HCT116 (cell line): ENCODE data around the gene FAM124B. TPM values are rescaled to one million over a fixed set of nuclear protein-coding genes. Genes with fewer than 3 reads are reported as not detected.

ENCODE experiments used
- ATAC-seq: fragments of 200-7000 bp; cut with Tn5 transposase; 2 replicates; pipeline ENCODE4 v1.9.1; 2020; ENCODE audit warnings: mild to moderate bottlenecking, moderate library complexity
- BruUV-seq: library from RNA; stranded (reverse); fragments of 400-500 nt; replicated peaks from 2 replicates; lab custom pipeline; 2021; lab: Mats Ljungman, UMichigan
- CTCF ChIA-PET: fragments of 300-600 bp; sonication (Branson Sonifier 250); formaldehyde crosslinking; loops from one replicate; lab custom pipeline; 2021; ENCODE audit warnings: antibody characterized with exemption; lab: Charles Lee
- POLR2A ChIA-PET: fragments of 300-600, 350-600 bp; sonication (Branson Sonifier 250); formaldehyde crosslinking; loops from one replicate; lab custom pipeline; 2021; ENCODE audit warnings: antibody characterized with exemption; lab: Charles Lee
- RAD21 ChIA-PET, 2 experiments: fragments of 300-600 bp; sonication (Branson Sonifier 250); formaldehyde crosslinking; loops; one replicate each; lab custom pipeline; 2023; ENCODE audit warnings: low total read pairs in 2 of 2; ENCODE audit not compliant: uncharacterized antibody in 2 of 2, unreplicated experiment in 2 of 2, low non-redundant PET in 1 of 2; lab: Charles Lee
- DNase-seq: peaks from one replicate; pipeline ENCODE4 v3.0.0-alpha.2; 2010; ENCODE audit warnings: low read depth, low spot score
- H2AFZ ChIP-seq: fragments of 200-600 bp; shearing (Covaris generic), sonication (generic); 2 replicates; pipeline ENCODE4 v1.6.1; 2017; ENCODE audit warnings: low read depth, mixed run types, mixed read lengths, antibody characterized with exemption, low read length; ENCODE audit not compliant: poor library complexity, severe bottlenecking
- H3K27ac ChIP-seq: 2 replicates; pipeline ENCODE4 v1.5.1; 2012; ENCODE audit warnings: low read depth, low read length
- H3K27me3 ChIP-seq: fragments of 200-600 bp; sonication (generic); 2 replicates; pipeline ENCODE4 v1.6.1; 2016; ENCODE audit warnings: mixed run types, low read length, mixed read lengths; ENCODE audit not compliant: insufficient read depth
- H3K36me3 ChIP-seq, 2 experiments: fragments of 200-500 bp in 1 of 2; fragments of 200-600 bp in 1 of 2; sonication (Bioruptor generic) in 1 of 2; sonication (generic) in 1 of 2; 2 replicates each; pipeline versions ENCODE4 v1.5.1 to v1.6.1; 2014 to 2016; ENCODE audit warnings: low read length in 2 of 2, inconsistent platforms in 1 of 2, mixed read lengths in 1 of 2, mixed run types in 1 of 2; ENCODE audit not compliant: insufficient read depth in 2 of 2, control insufficient read depth in 1 of 2
- H3K4me1 ChIP-seq, 2 experiments: fragments of 200-600 bp in 1 of 2; sonication (generic) in 1 of 2; 2 replicates each; pipeline versions ENCODE4 v1.5.1 to v1.6.1; 2012 to 2017; ENCODE audit warnings: low read length in 2 of 2, inconsistent platforms in 1 of 2, mild to moderate bottlenecking in 1 of 2, mixed read lengths in 1 of 2, mixed run types in 1 of 2, moderate library complexity in 1 of 2; ENCODE audit not compliant: insufficient read depth in 2 of 2, control insufficient read depth in 1 of 2
- H3K4me2 ChIP-seq: fragments of 200-600 bp; sonication (generic); 2 replicates; pipeline ENCODE4 v1.6.1; 2017; ENCODE audit warnings: mixed run types, low read length, mixed read lengths
- H3K4me3 ChIP-seq, 2 experiments: fragments of 200-600 bp in 1 of 2; sonication (generic) in 1 of 2; replicated peaks in 1 of 2; 2 replicates each; pipeline ENCODE4 v1.5.1; 2011 to 2016; ENCODE audit warnings: low read length in 2 of 2, control low read depth in 1 of 2, low read depth in 1 of 2, mild to moderate bottlenecking in 1 of 2, mixed read lengths in 1 of 2, mixed run types in 1 of 2
- H3K79me2 ChIP-seq: fragments of 200-600 bp; sonication (generic); 2 replicates; pipeline ENCODE4 v1.6.1; 2017; ENCODE audit warnings: mild to moderate bottlenecking, mixed run types, low read length, moderate library complexity, mixed read lengths; ENCODE audit not compliant: insufficient read depth
- H3K9ac ChIP-seq: fragments of 200-600 bp; sonication (generic); 2 replicates; pipeline ENCODE4 v1.6.1; 2016; ENCODE audit warnings: low read length, mixed read lengths
- H3K9me2 ChIP-seq: fragments of 200-600 bp; sonication (generic), shearing (Covaris generic); 2 replicates; pipeline ENCODE4 v1.6.1; 2017; ENCODE audit warnings: mixed run types, mild to moderate bottlenecking, moderate library complexity; ENCODE audit not compliant: insufficient read depth
- H3K9me3 ChIP-seq, 2 experiments: fragments of 200-500 bp in 1 of 2; fragments of 200-600 bp in 1 of 2; sonication (Bioruptor generic) in 1 of 2; sonication (generic) in 1 of 2; 2 replicates each; pipeline ENCODE4 v1.6.1; 2014 to 2017; ENCODE audit warnings: low read length in 2 of 2, mixed read lengths in 2 of 2, inconsistent platforms in 1 of 2, low read depth in 1 of 2, mild to moderate bottlenecking in 1 of 2, mixed run types in 1 of 2, moderate library complexity in 1 of 2; ENCODE audit not compliant: control insufficient read depth in 1 of 2, insufficient read depth in 1 of 2
- H4K20me1 ChIP-seq: fragments of 200-600 bp; sonication (generic), shearing (Covaris generic); 2 replicates; pipeline ENCODE4 v1.6.1; 2017; ENCODE audit warnings: mixed run types, mild to moderate bottlenecking, moderate library complexity; ENCODE audit not compliant: insufficient read depth
- CBX3 ChIP-seq: IDR thresholded peaks from 2 replicates; pipeline ENCODE4 v1.6.1; 2012; ENCODE audit warnings: low read depth
- CEBPB ChIP-seq: IDR thresholded peaks from 2 replicates; pipeline ENCODE4 v1.6.1; 2012; ENCODE audit warnings: low read depth
- EZH2 ChIP-seq: fragments of 200-600 bp; sonication (generic); IDR thresholded peaks from 2 replicates; pipeline ENCODE4 v1.6.1; 2017; ENCODE audit warnings: antibody characterized with exemption, mixed run types
- EZH2phosphoT487 ChIP-seq: fragments of 200-600 bp; IDR thresholded peaks from 2 replicates; pipeline ENCODE4 v1.6.1; 2018; ENCODE audit warnings: antibody characterized with exemption, borderline replicate concordance
- JUND ChIP-seq: IDR thresholded peaks from 2 replicates; pipeline ENCODE4 v1.6.1; 2012
- POLR2A ChIP-seq: IDR thresholded peaks from 2 replicates; pipeline ENCODE4 v1.7.0; 2011; ENCODE audit warnings: borderline replicate concordance; ENCODE audit not compliant: insufficient read depth, insufficient read length; ENCODE audit errors: extremely low read depth
- POLR2AphosphoS5 ChIP-seq: IDR thresholded peaks from 2 replicates; pipeline ENCODE4 v1.6.1; 2011; ENCODE audit warnings: mild to moderate bottlenecking, low read depth, low read length, moderate library complexity
- RAD21 ChIP-seq: IDR thresholded peaks from 2 replicates; pipeline ENCODE4 v1.6.1; 2012; ENCODE audit warnings: low read depth, mild to moderate bottlenecking
- SP1 ChIP-seq: IDR thresholded peaks from 2 replicates; pipeline ENCODE4 v1.6.1; 2012; ENCODE audit warnings: low read depth
- SRF ChIP-seq: IDR thresholded peaks from 2 replicates; pipeline ENCODE4 v1.6.1; 2012; ENCODE audit warnings: low read depth
- TCF7L2 ChIP-seq: IDR thresholded peaks from 2 replicates; pipeline ENCODE4 v1.7.0; 2011; ENCODE audit warnings: borderline replicate concordance, inconsistent platforms; ENCODE audit not compliant: insufficient read depth, insufficient read length; ENCODE audit errors: extremely low read depth
- YY1 ChIP-seq: IDR thresholded peaks from 2 replicates; pipeline ENCODE4 v1.6.1; 2011; ENCODE audit warnings: low read length, low read depth, moderate library complexity, mild to moderate bottlenecking; ENCODE audit not compliant: insufficient replicate concordance; ENCODE audit errors: extremely low read depth
- ZFX ChIP-seq: fragments of 450-650 bp; IDR thresholded peaks from 2 replicates; pipeline ENCODE4 v1.6.1; 2017
- ZNF274 ChIP-seq: fragments of 200-500 bp; sonication (Bioruptor generic); IDR thresholded peaks from 2 replicates; pipeline ENCODE4 v1.6.1; 2014; ENCODE audit warnings: mild to moderate bottlenecking, low read depth, low read length, inconsistent platforms
- intact Hi-C: fragments of 100-400 bp; cut with micrococcal nuclease; formaldehyde crosslinking; loops from 2 replicates; pipeline ENCODE4 v1.10.0; 2022
- total RNA-seq: library from RNA; stranded (reverse); gene quantifications from one replicate; pipeline ENCODE4 v1.2.1, GENCODE V29; 2021; ENCODE audit not compliant: unreplicated experiment
- TF ChIP-seq, protein P1 (sequence below), 3 experiments: fragments of 200-600 bp in 1 of 3; sonication (generic) in 1 of 3; IDR thresholded peaks in 2 of 3; conservative IDR thresholded peaks in 1 of 3; 2 replicates each; pipeline ENCODE4 v1.5.1; 2012 to 2017; ENCODE audit warnings: low read depth in 2 of 3, low read length in 2 of 3, antibody characterized with exemption in 1 of 3, borderline replicate concordance in 1 of 3, control low read depth in 1 of 3, mild to moderate bottlenecking in 1 of 3, mixed read lengths in 1 of 3, mixed run types in 1 of 3, moderate library complexity in 1 of 3; ENCODE audit not compliant: insufficient read depth in 1 of 3

FAM124B gene
- total RNA-seq, 1 experiment from 2014 or later = not detected

DNA sequence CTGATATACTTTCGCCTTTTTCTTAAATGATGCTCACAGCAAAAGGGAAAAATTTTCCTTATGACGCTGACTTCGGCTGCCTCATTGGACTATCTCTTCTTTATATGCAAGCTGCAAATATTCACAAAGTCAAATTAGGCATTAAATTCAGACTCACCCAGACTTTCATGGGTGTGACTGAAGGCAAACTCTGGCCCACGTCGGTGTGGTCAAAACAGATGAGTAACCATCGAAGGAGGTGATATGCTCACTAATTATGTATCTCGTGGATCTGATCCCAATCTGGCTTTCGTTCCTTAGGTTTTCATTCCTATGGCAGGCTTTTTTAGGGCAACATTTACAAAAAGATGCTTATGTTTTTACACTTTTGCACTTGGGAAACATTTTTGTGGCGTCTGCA is 36.6 kb downstream of the FAM124B start:
- Histone ChIP-seq H3K4me3 (no peak overlapping the region), H3K4me1 (0 out of 4 replicates have a peak, but pooled peaks cover 0 to 4% of the 10 kb centered on the region in 2 experiments), H3K9ac (no peak overlapping the region), H3K79me2 (no peaks in the 10 kb centered on the region), H3K4me2 (no peak overlapping the region), H3K9me3 (no peaks in the 10 kb centered on the region), H3K9me2 (no peaks in the 10 kb centered on the region; the same call in 1 of the 2 replicates), H3K27ac (no peak overlapping the region), H4K20me1 (no peaks in the 10 kb centered on the region), H3K36me3 (no peaks in the 10 kb centered on the region), H2AFZ (no peak overlapping the region), H3K27me3 (no peaks in the 10 kb centered on the region)
- ATAC-seq (no peak), DNase-seq (no peak)
- RAD21 ChIA-PET = no interaction called here
- intact Hi-C loops = no loop called here
- CTCF ChIA-PET = no interaction called here
- POLR2A ChIA-PET = no interaction called here
- TF ChIP-seq EZH2 (no peak), JUND (no peak), CBX3 (no peak), SP1 (no peak), YY1 (no peak), CEBPB (no peak), RAD21 (no peak), SRF (no peak), EZH2phosphoT487 (no peak), POLR2AphosphoS5 (no peak), TCF7L2 (no peak), POLR2A (no peak), ZFX (no peak), ZNF274 (no peak)
- TF ChIP-seq, protein P1, sequence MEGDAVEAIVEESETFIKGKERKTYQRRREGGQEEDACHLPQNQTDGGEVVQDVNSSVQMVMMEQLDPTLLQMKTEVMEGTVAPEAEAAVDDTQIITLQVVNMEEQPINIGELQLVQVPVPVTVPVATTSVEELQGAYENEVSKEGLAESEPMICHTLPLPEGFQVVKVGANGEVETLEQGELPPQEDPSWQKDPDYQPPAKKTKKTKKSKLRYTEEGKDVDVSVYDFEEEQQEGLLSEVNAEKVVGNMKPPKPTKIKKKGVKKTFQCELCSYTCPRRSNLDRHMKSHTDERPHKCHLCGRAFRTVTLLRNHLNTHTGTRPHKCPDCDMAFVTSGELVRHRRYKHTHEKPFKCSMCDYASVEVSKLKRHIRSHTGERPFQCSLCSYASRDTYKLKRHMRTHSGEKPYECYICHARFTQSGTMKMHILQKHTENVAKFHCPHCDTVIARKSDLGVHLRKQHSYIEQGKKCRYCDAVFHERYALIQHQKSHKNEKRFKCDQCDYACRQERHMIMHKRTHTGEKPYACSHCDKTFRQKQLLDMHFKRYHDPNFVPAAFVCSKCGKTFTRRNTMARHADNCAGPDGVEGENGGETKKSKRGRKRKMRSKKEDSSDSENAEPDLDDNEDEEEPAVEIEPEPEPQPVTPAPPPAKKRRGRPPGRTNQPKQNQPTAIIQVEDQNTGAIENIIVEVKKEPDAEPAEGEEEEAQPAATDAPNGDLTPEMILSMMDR (IDR thresholded peaks at IDR 0.05 in 2 of 3, conservative IDR thresholded peaks at IDR 0.05 in 1 of 3; ENCODE audit: borderline replicate concordance in 1 of 3, insufficient read depth in 1 of 3, low read depth in 2 of 3, low read length in 2 of 3) = no peak
- no TSS peak for BruUV-seq
